Neutrophil (primary cell): ENCODE measurements around the gene SYNJ2.

ENCODE experiments used
- H3K27ac ChIP-seq: fragments of 200-600 bp; sonication (generic); 2 replicates; pipeline ENCODE4 v1.5.1; 2016; ENCODE audit warnings: mild to moderate bottlenecking, moderate library complexity
- H3K27me3 ChIP-seq: fragments of 200-600 bp; sonication (generic); 2 replicates; pipeline ENCODE4 v1.6.0; 2016; ENCODE audit warnings: mild to moderate bottlenecking
- H3K36me3 ChIP-seq: fragments of 200-600 bp; sonication (generic); 2 replicates; pipeline ENCODE4 v1.5.1; 2017
- H3K4me1 ChIP-seq, 2 experiments: fragments of 200-600 bp in 1 of 2; sonication (generic) in 1 of 2; 1 replicate in 1 of 2; 2 replicates in 1 of 2; pipeline versions ENCODE4 v1.5.1 to v1.6.1; 2013 to 2016; ENCODE audit warnings: low read depth in 1 of 2, low read length in 1 of 2, mild to moderate bottlenecking in 1 of 2, moderate library complexity in 1 of 2; ENCODE audit not compliant: control insufficient read depth in 1 of 2, insufficient read depth in 1 of 2
- H3K4me3 ChIP-seq, 2 experiments: fragments of 200-600 bp in 1 of 2; sonication (generic) in 1 of 2; 1 replicate in 1 of 2; 2 replicates in 1 of 2; pipeline ENCODE4 v1.5.1; 2013 to 2016; ENCODE audit warnings: low read depth in 1 of 2, low read length in 1 of 2, mild to moderate bottlenecking in 1 of 2, moderate library complexity in 1 of 2
- H3K9me3 ChIP-seq: fragments of 200-600 bp; sonication (generic); 2 replicates; pipeline ENCODE4 v1.5.1; 2016
- CTCF ChIP-seq: fragments of 200-600 bp; sonication (generic); IDR thresholded peaks from 2 replicates; pipeline ENCODE4 v1.5.1; 2016; ENCODE audit warnings: antibody characterized with exemption

SYNJ2 gene

GRCh38 chr6:158041788-158042187 lies 60.1 kb downstream of the SYNJ2 start:
- Histone ChIP-seq H3K27me3 (no peaks in the 10 kb centered on the region), H3K36me3 (peaks cover 48% of the 10 kb centered on the region), H3K27ac (no peak overlapping the region), H3K4me1 (no peaks in the 10 kb centered on the region), H3K9me3 (no peaks in the 10 kb centered on the region), H3K4me3 (no peak overlapping the region)
- no peak for TF ChIP-seq CTCF

- no peak overlapping the region for H3K27ac ChIP-seq
- H3K9me3 ChIP-seq: no peaks in the 10 kb centered on the region
- no peak overlapping the region for H3K4me3 ChIP-seq
- H3K36me3 ChIP-seq: peaks cover 51% of the 10 kb centered on the region
- TF ChIP-seq CTCF: no peak
- H3K27me3 ChIP-seq: no peaks in the 10 kb centered on the region
- H3K4me1 ChIP-seq: no peaks in the 10 kb centered on the region
Observed at GRCh38 chr6:158042245-158042798, 60.7 kb downstream of the SYNJ2 start.

GRCh38 chr6:158043008-158043407 lies 61.3 kb downstream of the SYNJ2 start:
- H3K4me1 ChIP-seq: no peaks in the 10 kb centered on the region
- no peak for TF ChIP-seq CTCF
- peaks cover 48% of the 10 kb centered on the region for H3K36me3 ChIP-seq
- no peak overlapping the region for H3K4me3 ChIP-seq
- no peaks in the 10 kb centered on the region for H3K27me3 ChIP-seq
- no peak overlapping the region for H3K27ac ChIP-seq
- H3K9me3 ChIP-seq: no peaks in the 10 kb centered on the region

GRCh38 chr6:158043586-158044524 lies 62.2 kb downstream of the SYNJ2 start:
- Histone ChIP-seq H3K4me3 (no peak overlapping the region), H3K9me3 (no peaks in the 10 kb centered on the region), H3K27me3 (no peaks in the 10 kb centered on the region), H3K27ac (no peak overlapping the region), H3K4me1 (no peaks in the 10 kb centered on the region), H3K36me3 (peaks cover 47% of the 10 kb centered on the region)
- TF ChIP-seq CTCF: no peak

- TF ChIP-seq CTCF: no peak
- H3K27ac ChIP-seq: no peak overlapping the region
- no peak overlapping the region for H3K4me3 ChIP-seq
- H3K27me3 ChIP-seq: no peaks in the 10 kb centered on the region
- peaks cover 49% of the 10 kb centered on the region for H3K36me3 ChIP-seq
- H3K4me1 ChIP-seq: no peaks in the 10 kb centered on the region
- H3K9me3 ChIP-seq: no peaks in the 10 kb centered on the region
Observed at GRCh38 chr6:158044525-158044888, 62.8 kb downstream of the SYNJ2 start.
